IPS-11a (cell line): ENCODE results near the gene MYO3A.

ENCODE experiments used
- H3K4me3 ChIP-seq: one replicate; pipeline ENCODE4 v1.5.1; 2013; ENCODE audit warnings: low read depth, low read length, control low read depth

Gene MYO3A

DNA sequence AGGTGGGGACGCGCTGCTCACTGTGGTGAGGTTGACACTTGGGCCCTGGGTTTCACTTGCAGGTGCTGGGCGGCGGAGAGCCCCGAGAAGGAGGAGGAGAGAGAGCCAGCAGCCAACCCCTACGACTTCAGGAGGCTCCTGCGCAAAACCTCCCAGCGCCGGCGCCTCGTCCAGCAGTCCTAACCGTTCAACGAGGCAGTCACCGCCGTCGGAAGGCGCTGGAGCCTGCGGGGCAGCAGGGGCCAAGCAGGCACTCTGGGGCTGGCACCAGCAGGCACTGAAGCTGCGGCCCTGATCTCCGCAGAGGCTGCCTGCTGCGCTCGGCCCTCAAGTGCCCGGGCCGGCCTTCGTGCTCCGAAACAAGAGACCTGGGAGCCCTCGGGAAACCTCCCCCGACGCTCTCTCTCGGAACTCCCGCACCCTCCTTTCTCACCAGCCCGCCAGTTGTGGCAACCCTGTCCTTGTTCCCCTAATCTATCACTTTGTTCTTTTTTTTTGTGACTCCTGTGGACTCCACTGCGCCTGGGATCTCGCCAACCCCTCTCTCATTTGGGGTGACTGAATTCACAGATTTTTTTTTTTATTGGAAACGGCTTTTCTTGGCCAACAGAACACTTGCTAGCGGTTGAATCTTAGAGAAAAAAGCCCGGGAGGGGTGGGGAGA lies 277.9 kb downstream of the MYO3A start:
- H3K4me3 ChIP-seq: no peak overlapping the region

DNA sequence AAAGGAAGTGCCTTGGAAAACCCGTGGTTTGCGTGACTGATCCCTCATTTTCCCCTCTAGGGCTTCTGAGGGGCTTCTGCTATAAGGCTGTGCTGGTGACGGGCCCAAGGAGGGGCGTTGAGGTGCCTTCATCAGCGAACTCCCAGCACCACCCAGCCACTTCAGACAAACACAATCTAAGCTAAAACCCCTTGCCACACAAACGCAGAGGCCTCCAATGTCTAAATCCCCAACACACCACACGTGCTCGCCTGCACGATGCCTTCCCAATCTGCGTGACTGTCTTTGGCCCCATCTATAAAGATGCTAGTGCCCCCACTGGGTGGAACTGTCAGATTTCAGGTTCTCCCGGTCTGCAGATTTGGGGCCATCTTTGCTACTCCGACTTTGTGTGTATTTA lies 278.5 kb downstream of the MYO3A start:
- no peak overlapping the region for H3K4me3 ChIP-seq

DNA sequence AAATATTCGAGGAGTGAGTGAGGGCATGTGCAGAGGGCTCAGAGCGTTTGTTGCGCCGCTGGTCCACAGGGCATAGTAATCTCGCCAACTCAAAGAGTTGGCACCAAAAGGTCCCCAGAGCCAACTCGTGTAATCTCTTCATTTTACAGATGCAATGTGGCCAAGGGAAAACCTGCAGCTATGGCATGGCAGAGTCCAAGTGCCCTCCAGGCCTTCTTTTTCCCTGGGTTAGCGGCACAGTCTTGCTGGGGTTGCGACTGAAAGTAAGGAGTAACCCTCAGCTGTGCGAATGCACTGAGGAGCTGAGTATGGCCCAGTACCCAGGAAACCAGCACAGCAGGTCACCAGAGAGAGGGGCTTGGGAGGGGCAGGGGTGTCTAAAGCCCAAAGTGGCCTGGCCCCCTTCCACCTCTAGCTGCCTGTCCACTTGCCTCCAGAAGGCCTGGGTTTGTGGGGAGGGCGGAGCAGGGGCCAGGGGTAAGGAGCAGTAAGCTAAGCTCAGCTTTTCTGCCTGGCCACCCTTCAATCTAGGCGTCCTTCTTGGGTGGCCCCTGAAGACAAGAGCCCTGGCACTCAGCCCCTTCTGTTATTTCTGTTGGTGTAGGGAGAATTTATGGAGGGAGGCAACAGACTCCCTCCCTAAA lies 279.2 kb downstream of the MYO3A start:
- H3K4me3 ChIP-seq: no peak overlapping the region

DNA sequence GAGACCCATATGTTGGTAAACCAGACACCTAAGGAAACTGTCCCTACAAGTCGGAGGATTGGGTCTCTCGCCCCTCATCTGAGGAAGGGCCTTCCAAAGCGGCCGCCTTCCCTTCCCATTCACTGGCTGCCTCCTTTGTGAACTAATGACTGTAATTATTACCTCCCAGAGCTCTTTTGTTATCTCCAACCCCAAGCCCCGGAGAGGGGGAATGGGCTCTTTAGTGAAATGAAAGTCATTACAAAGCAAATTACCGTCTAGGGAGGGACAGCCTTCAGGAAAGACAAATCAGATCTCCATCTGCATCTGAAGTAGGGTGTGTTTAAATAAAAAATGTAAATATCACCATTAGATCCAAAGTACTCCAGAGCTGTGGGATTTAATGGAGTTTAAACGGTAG lies 280.0 kb downstream of the MYO3A start:
- H3K4me3 ChIP-seq: no peak overlapping the region

DNA sequence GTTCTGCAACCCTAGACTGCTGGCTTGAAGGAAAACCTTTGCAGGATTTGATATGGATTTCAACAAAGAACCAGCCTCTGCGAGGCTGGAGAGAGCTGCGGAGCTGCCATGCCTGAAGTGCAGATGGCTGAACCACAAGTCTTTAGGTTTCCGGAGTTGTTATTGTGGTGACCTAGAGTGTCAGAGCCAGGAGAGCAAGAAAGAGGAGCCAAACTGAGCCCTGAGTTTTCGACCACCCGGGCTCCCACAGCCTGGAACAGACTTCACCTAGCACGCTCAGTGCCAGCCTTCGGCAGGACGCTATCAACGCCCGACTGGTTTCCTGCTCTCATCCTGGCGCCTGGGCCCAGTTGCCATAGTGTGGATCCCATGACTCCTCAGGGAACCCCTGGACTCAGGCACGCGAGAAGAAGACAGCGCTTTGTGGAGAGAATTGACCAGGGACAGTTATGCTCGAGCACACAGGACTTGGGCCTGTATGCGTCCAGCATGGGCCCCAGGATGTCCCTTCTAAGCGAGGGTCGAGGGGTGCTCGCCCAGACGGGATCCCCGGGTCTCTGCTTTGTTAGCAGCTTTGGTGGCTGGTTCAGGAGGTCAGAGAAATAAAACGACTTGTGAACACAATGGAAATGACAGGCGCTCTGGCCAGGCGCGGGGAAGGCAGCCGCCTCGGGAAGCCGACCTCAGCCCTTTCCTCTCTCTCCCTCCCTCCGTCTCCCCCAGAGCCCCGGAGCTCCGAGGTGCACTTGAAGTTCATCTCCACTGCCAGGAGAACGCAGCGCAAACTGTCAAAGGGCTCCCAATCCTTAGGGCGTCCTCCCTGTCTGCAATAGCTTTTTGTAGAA lies 280.7 kb downstream of the MYO3A start:
- H3K4me3 ChIP-seq: peak overlapping the region; percentile 28

DNA sequence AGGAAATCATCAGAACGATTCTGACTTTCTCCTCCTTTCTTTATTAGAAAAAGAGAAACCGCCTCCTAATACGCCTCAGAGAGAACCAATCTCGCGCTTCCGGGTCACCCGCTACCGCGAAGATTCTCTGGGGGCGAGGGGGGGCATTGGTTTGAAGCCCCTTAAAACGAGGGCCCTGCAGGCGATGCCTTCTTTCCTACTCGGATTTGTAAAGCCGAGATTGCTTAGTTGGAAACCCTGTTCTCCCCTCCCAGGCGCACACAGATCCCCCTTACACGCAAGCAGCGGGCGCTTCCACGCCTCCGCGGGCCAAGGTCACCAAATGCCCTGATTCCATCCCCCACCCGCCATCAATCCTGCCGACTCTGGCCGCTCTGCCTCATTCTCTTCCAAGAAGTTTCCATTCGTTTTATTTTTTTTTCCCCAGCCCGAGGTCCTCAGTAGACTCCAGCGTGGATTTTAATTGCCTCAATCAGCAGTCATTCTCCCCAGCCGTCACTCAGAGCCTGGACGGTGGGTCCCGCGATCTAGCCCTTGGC lies 281.4 kb downstream of the MYO3A start:
- H3K4me3 ChIP-seq: peak overlapping the region; percentile 28

DNA sequence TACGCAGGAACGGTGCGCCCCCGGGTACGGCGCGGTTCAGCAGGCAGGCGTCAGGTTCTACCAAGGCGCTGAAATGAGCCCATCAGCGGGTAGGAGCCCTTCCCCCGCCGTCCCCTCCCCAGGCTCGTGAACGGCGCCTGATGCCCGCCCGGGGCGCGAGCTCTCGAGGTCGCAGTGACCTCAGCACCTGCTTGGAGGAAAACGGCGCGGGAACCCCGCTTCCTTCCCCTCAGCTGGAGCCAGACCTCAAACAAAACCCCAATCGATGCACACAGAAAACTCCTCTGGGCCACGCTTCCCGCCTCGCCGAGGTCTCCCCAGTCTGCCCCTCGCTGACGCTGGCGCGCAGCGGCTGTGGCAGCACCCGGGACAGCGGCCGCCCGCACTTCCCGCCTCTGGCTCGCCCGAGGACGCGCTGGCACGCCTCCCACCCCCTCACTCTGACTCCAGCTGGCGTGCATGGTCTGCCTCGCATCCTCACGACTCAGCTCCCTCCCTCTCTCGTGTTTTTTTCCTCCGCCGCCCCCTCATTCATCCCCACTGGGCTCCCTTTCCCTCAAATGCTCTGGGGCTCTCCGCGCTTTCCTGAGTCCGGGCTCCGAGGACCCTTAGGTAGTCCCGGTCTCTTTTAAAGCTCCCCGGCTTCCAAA lies 282.0 kb downstream of the MYO3A start:
- H3K4me3 ChIP-seq: peak overlapping the region; percentile 28

DNA sequence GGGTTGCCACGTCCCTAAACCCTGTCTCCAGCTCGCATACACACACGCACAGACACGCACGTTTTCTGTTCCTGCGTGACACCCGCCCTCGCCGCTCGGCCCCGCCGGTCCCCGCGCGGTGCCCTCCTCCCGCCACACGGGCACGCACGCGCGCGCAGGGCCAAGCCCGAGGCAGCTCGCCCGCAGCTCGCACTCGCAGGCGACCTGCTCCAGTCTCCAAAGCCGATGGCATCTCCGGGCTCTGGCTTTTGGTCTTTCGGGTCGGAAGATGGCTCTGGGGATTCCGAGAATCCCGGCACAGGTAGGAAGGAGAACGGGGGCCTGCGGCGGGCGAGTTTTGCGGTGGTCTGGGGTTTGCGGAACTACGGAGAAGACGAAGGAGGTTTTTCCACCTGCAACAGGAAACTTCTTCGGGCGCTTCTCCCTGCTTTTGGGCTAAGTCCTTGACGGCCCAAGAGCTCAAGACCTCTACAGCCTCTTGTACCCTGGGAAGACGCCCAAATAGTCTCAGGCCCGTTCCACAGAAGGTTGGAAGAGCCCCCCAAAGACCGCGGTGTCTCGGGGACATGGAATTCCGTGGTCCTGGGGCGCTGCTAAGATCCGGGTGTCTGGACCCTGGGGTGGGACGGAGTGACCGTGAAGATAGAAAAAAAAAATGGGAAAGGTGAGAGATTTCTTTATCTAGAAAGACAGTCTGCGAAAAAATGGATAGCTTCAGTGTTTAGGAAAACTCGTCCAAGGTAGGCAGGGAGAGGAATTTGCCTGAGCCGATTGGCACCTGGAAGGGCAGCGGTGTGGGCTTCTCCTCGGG lies 282.8 kb downstream of the MYO3A start, which contains the start of gene GAD2:
TSS of gene GAD2 (plus strand) at position 190 of the 811 bp plus-strand sequence. CDS start at position 226, 36 bp downstream.
- H3K4me3 ChIP-seq: peak within 1 kb of the TSS; percentile 28

DNA sequence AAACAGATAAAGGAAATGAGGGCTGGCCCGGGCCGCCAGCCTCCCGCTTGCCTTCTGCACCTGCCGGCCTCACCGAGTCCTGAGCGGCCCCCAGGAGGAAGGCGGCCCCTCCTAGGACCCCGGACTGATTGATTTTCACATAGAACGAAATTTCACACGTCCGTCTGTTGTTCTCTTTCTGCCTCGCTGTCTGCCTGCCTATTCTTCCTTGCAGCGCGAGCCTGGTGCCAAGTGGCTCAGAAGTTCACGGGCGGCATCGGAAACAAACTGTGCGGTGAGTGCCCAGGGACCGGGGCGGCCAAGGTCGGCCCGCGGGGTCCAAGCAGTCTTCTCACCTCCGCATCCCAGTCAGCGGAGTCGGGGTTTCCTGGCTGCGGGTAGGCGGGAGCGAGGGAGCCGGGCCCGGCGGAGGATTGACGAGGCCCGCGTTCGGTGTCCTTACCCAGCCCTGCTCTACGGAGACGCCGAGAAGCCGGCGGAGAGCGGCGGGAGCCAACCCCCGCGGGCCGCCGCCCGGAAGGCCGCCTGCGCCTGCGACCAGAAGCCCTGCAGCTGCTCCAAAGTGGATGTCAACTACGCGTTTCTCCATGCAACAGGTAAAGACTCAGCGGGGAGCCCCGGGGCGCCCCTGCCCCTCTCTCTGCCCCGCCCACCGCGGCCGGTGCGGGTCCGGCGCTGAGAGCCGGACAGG lies 283.5 kb downstream of the MYO3A start:
- peak overlapping the region; percentile 28 for H3K4me3 ChIP-seq

DNA sequence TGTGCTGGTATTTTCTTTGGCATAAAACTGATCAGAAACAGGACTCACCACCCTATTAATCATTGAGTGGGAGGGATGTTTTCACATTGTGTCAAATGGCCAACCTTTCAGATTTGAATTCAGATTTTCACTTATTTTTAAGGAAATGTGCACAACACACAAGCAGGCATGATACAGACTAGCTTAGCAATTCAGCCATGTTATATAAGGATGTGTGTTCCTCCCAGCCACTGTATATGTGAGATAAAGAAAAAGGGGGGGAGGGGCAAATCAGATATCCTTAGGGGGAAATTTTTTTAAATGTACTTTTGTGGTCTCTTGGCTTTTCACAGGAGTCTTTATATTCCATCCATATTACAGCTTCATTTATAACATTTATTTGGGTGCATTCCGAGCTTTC lies 285.6 kb downstream of the MYO3A start:
- no peak overlapping the region for H3K4me3 ChIP-seq

DNA sequence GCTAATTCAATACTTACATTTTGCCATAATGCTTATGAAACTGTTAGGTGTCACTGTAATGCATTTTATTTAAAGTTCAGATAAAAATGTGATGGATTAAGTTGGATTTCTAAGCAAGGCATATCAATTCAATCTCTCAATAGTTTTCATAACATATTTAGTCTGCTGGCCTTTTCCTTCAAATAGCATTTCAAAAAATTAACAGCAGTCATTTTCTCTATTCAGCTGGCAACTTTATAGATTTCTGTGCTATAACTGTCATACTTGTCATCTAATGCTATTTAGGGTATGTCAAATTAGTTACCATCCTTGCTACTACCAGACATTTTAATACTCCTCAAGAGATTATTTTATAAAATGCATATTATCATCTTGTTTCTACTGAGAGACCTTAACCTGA lies 286.9 kb downstream of the MYO3A start:
- H3K4me3 ChIP-seq: no peak overlapping the region

DNA sequence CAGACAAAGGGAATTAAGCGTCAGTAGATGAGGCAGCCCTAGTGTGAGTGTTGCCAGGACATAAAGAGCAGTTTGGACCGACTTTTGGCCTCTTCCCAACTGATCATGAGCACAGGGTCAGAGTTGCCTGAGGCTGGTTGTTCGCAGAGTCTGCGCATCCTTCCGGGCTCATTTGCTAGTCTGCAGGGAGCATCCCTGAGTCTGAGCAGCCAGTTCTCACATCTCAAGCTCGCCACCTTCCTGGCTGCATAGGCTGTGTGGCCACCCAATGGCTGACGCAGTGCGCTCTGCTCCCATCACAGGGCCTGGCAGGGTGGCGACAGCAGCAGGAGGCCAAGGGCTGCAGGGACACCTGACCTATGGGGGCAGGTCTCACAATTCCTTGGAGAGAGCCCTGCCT lies 287.5 kb downstream of the MYO3A start:
- no peak overlapping the region for H3K4me3 ChIP-seq

DNA sequence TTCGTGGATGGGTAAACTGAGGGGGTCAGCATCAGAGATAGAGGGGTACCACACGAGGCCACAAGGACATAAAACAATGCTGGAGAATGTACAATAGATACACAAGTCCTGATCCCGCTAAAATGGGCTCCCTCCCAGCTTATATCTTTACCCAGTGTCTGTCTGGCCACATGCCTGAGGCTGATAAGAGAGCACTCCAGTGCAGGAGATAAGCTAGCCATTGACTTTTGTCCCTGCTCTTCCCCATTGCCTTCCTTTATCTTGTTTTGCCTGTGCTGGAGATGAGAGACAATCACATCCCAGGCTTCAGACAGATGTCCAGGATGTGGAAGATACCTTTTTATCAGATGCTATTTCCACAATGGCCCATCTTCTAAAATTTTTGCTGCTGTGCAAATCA lies 288.5 kb downstream of the MYO3A start:
- no peak overlapping the region for H3K4me3 ChIP-seq

DNA sequence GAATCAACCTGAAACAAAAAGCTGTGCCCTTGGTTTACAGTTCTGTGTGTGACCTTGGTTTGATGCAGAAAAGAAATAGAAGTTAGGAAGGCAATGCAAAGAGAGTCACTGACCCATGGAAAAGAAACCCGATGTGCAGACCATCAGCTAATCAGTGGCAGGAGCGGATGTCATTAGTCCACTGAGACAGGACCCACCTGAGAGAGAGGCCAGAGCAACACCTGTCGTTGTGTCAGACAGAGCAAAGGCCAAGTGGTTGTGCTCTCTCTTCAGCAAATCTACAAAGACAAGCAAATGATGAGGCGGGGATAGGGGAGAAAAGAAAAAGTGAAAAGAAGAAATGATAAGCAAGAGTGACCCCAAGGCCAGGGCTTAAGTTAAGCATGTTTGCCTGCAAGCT lies 291.3 kb downstream of the MYO3A start:
- H3K4me3 ChIP-seq: no peak overlapping the region

DNA sequence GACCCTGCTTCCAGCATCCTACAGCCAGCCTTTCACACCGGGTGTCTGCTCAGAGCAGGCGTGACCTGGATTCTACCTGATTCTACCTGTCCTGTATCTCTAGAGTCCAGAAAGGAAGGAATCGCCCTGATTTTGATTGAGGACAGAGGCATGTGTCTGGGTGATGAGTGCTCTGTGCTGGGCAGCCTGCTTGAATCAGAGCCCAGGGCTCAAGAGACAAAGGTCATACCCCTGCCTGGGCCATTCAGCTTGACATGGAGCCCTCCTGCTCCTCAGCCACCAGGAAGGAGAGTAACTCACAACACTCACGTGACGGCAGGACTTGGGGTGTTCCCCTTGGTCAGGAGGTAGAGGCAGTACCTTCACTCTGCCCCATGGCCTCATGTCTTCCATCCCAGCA lies 293.8 kb downstream of the MYO3A start:
- H3K4me3 ChIP-seq: no peak overlapping the region

DNA sequence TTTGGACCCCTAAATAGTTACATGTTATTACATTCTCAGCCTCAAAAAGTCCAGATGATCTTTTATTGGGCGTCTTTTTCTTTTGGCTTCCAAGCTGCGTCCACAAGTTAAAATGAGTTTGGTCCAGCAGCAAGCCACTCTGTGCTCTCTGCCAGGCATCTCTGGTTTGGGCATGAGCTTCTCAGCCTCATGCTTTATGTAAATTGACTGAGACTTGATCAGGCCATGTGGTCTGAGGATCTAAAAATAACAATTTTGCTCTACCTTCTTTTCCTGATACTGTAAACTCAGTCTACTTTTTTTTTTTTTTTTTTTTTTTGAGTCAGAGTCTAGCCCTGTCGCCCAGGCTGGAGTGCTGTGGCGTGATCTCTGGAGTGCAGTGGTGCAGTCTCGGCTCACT lies 298.1 kb downstream of the MYO3A start:
- H3K4me3 ChIP-seq: no peak overlapping the region

DNA sequence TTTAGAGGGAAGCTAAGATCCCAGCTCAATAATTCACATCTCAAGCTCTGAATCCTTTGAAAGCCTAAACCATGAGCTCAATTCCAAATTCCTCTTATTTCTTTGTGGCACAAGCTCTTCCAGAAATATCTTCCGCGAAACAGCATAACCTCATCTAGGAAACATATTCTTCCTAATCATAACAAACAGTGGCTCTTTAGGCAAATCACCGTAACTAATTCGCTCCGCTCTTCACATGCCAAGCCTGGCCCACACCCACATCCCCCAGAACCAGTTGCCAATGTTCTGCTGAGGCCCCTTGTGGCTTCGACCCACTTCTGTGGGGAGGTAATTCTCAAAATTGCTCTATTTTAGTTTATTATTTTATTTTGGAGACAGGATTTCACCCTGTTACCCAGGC lies 301.7 kb downstream of the MYO3A start:
- H3K4me3 ChIP-seq: no peak overlapping the region

DNA sequence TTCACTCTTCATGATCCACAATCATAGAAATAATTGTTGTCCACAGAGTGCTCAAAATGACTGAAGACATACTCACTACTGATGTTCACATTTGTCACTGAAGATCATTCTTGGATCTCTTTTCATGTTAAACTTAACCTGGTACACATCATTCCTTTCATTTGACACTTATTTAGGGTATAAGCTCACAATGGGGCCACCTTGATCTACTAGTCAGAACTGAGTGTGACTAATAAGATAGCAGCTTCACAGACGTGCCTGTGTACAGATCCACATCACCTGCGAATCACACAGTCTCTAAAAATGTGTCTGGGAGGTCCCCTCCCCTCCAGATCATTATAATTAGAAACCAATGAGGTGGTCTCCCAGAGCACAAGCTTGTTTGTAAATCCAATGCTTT lies 304.3 kb downstream of the MYO3A start:
- no peak overlapping the region for H3K4me3 ChIP-seq

DNA sequence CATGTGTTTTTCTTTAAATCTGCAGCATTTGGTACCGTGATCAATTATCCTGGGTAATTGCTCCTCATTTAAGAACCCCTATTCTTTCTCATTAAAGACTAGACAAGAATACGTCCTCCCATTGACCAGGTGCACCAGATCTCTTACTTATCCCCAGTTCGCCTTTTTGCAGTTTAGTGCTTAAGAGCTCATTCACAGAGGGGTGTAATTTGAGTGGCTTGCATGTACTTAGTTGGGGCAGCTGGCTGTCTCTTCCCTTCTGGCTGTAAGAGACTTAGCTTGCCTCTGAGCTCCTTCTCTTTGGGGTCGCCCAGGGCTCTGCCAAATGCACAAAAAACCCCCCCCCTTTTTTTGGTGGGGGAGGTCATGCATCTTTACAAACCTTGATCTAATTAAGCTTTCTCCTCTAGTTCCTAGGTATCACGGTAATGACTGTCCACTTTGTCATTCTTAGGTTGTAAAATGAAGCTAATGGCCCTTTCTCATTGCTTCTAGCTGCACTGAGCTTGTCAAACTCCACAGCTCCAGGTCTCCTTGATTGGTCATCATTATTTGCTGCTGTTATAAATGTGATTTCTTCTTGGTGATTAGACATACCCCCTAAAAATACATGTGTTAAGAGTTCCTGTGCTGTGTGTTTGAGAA lies 308.8 kb downstream of the MYO3A start:
- no peak overlapping the region for H3K4me3 ChIP-seq
